Natural killer cell (primary cell): Measurements from ENCODE around the gene TEX51. TPM values are rescaled to one million over a fixed set of nuclear protein-coding genes. Genes with fewer than 3 reads are reported as not detected.

Experiments used
- ATAC-seq, 3 donors: fragments of 150-1000 bp in 2 of 3; fragments of 200-7000 bp in 1 of 3; cut with Tn5 transposase; 1 replicate in 1 of 3; 2 replicates in 2 of 3; pipeline ENCODE4 v1.10.0; 2021; ENCODE audit warnings: mild to moderate bottlenecking in 2 of 3, moderate library complexity in 2 of 3
- DNase-seq, 2 donors: peaks; one replicate each; pipeline versions ENCODE4 v3.0.0 to v3.0.0-alpha.2; 2013 to 2021; ENCODE audit warnings: mixed read lengths in 1 of 2
- H3K27ac ChIP-seq: one replicate; pipeline ENCODE4 v1.5.1; 2013; ENCODE audit warnings: mild to moderate bottlenecking, low read length
- H3K27me3 ChIP-seq: one replicate; pipeline ENCODE4 v1.6.1; 2013; ENCODE audit warnings: low read length; ENCODE audit not compliant: control insufficient read depth, insufficient read depth
- H3K36me3 ChIP-seq: one replicate; pipeline ENCODE4 v1.6.1; 2013; ENCODE audit warnings: low read length; ENCODE audit not compliant: control insufficient read depth, insufficient read depth
- H3K4me1 ChIP-seq: one replicate; pipeline ENCODE4 v1.6.1; 2013; ENCODE audit warnings: low read length; ENCODE audit not compliant: control insufficient read depth, insufficient read depth
- H3K4me3 ChIP-seq: one replicate; pipeline ENCODE4 v1.5.1; 2013; ENCODE audit warnings: low read length
- H3K9me3 ChIP-seq: one replicate; pipeline ENCODE4 v1.6.1; 2013; ENCODE audit warnings: low read length; ENCODE audit not compliant: control insufficient read depth, insufficient read depth
- H3K27ac Mint-ChIP-seq, 2 donors: one replicate each; pipeline ENCODE4 v1.8.0; 2022; ENCODE audit warnings: mild to moderate bottlenecking in 2 of 2, mixed read lengths in 2 of 2, moderate library complexity in 1 of 2
- H3K27me3 Mint-ChIP-seq, 2 donors: one replicate each; pipeline ENCODE4 v1.8.0; 2022; ENCODE audit warnings: low read depth in 2 of 2, mixed read lengths in 2 of 2
- H3K36me3 Mint-ChIP-seq: one replicate; pipeline ENCODE4 v1.8.0; 2022; ENCODE audit warnings: mixed read lengths
- H3K4me1 Mint-ChIP-seq, 2 donors: one replicate each; pipeline ENCODE4 v1.8.0; 2022; ENCODE audit warnings: mixed read lengths in 2 of 2
- H3K4me3 Mint-ChIP-seq: one replicate; pipeline ENCODE4 v1.8.0; 2022; ENCODE audit warnings: mild to moderate bottlenecking, moderate library complexity, mixed read lengths
- H3K9me3 Mint-ChIP-seq, 2 donors: one replicate each; pipeline ENCODE4 v1.8.0; 2022; ENCODE audit warnings: mixed read lengths in 2 of 2
- CTCF ChIP-seq: fragments of 200-600 bp; IDR thresholded peaks from one replicate; pipeline ENCODE4 v1.8.0; 2022; ENCODE audit warnings: antibody characterized with exemption
- WGBS: methylation state at CpG from one replicate; pipeline ENCODE4 v1.1.7; 2013; ENCODE audit warnings: missing lambda C conversion rate; ENCODE audit not compliant: insufficient coverage; 5-methylcytosine and 5-hydroxymethylcytosine counted together
- intact Hi-C: fragments of 100-400 bp; cut with micrococcal nuclease; formaldehyde crosslinking; loops from one replicate; pipeline ENCODE4 v1.14.2; 2022
- total RNA-seq, 4 donors: library from RNA; stranded (reverse); fragments of 120-200 nt in 1 of 4; gene quantifications; one replicate each; pipeline versions ENCODE4 v1.2.3 to v1.2.4, GENCODE V29; 2013 to 2022

TEX51 gene
- total RNA-seq, 3 donors from 2014 or later (not counting 1 experiment from before 2014, with no cell fraction given) = not detected

- H3K36me3 ChIP-seq = no peaks in the 10 kb centered on the region
- H3K4me1 ChIP-seq = no peaks in the 10 kb centered on the region
- DNase-seq (no peak), ATAC-seq (no peak)
- H3K4me3 ChIP-seq = no peak overlapping the region
- no peaks in the 10 kb centered on the region for H3K27me3 ChIP-seq
- Mint-ChIP-seq H3K27ac (no peak overlapping the region), H3K36me3 (no peaks in the 10 kb centered on the region), H3K27me3 (peaks cover 0 to 2% of the 10 kb centered on the region in 2 donors), H3K9me3 (peaks cover 0 to 2% of the 10 kb centered on the region in 2 donors), H3K4me1 (no peaks in the 10 kb centered on the region), H3K4me3 (no peak overlapping the region)
- no peaks in the 10 kb centered on the region for H3K9me3 ChIP-seq
- TF ChIP-seq CTCF = no peak
- H3K27ac ChIP-seq = no peak overlapping the region
- intact Hi-C loops = no loop called here
These were observed 5.1 kb upstream of the TEX51 start for GRCh38 chr2:126893606-126894005.

- 57% methylated on average over 1 of the region's 1 CpG for WGBS
- no peak overlapping the region for H3K4me3 ChIP-seq
- TF ChIP-seq CTCF = no peak
- H3K4me1 Mint-ChIP-seq = no peaks in the 10 kb centered on the region
- H3K4me1 ChIP-seq = no peaks in the 10 kb centered on the region
- no peaks in the 10 kb centered on the region for H3K27me3 ChIP-seq
- H3K9me3 Mint-ChIP-seq = peaks cover 0 to 2% of the 10 kb centered on the region in 2 donors
- H3K36me3 Mint-ChIP-seq = no peaks in the 10 kb centered on the region
- H3K27me3 Mint-ChIP-seq = peaks cover 0 to 2% of the 10 kb centered on the region in 2 donors
- no peak overlapping the region for H3K27ac ChIP-seq
- ATAC-seq = no peak
- no peak for DNase-seq
- H3K36me3 ChIP-seq = no peaks in the 10 kb centered on the region
- no peak overlapping the region for H3K27ac Mint-ChIP-seq
- no peaks in the 10 kb centered on the region for H3K9me3 ChIP-seq
- H3K4me3 Mint-ChIP-seq = no peak overlapping the region
- intact Hi-C loops = no loop called here
These were observed 4.6 kb upstream of the TEX51 start for GRCh38 chr2:126894082-126894481.

- WGBS = 87% methylated on average over 9 of the region's 9 CpGs
- peaks cover 0 to 2% of the 10 kb centered on the region in 2 donors for H3K9me3 Mint-ChIP-seq
- intact Hi-C loops = no loop called here
- no peak overlapping the region for H3K4me3 Mint-ChIP-seq
- no peak for DNase-seq
- Histone ChIP-seq H3K27me3 (no peaks in the 10 kb centered on the region), H3K4me3 (no peak overlapping the region), H3K36me3 (no peaks in the 10 kb centered on the region), H3K4me1 (no peaks in the 10 kb centered on the region), H3K9me3 (no peaks in the 10 kb centered on the region), H3K27ac (no peak overlapping the region)
- no peaks in the 10 kb centered on the region for H3K36me3 Mint-ChIP-seq
- no peak overlapping the region for H3K27ac Mint-ChIP-seq
- no peak for TF ChIP-seq CTCF
- no peaks in the 10 kb centered on the region for H3K4me1 Mint-ChIP-seq
- no peak for ATAC-seq
- H3K27me3 Mint-ChIP-seq = peaks cover 0 to 2% of the 10 kb centered on the region in 2 donors
These were observed 4.0 kb upstream of the TEX51 start for GRCh38 chr2:126894585-126895182.

- ATAC-seq = no peak
- no peaks in the 10 kb centered on the region for H3K27me3 ChIP-seq
- H3K9me3 ChIP-seq = no peaks in the 10 kb centered on the region
- DNase-seq = no peak
- no peak overlapping the region for H3K27ac ChIP-seq
- H3K4me1 ChIP-seq = no peaks in the 10 kb centered on the region
- intact Hi-C loops = no loop called here
- H3K36me3 Mint-ChIP-seq = no peaks in the 10 kb centered on the region
- no peaks in the 10 kb centered on the region for H3K4me1 Mint-ChIP-seq
- H3K36me3 ChIP-seq = no peaks in the 10 kb centered on the region
- no peak overlapping the region for H3K27ac Mint-ChIP-seq
- H3K9me3 Mint-ChIP-seq = peaks cover 0 to 2% of the 10 kb centered on the region in 2 donors
- TF ChIP-seq CTCF = no peak
- peaks cover 0 to 2% of the 10 kb centered on the region in 2 donors for H3K27me3 Mint-ChIP-seq
- no peak overlapping the region for H3K4me3 Mint-ChIP-seq
- 63% methylated on average over 4 of the region's 4 CpGs for WGBS
- no peak overlapping the region for H3K4me3 ChIP-seq
These were observed 3.4 kb upstream of the TEX51 start for GRCh38 chr2:126895336-126895735.
